Measurements from ENCODE around the gene MTREX.

- no peak for TF ChIP-seq CTCF (IDR thresholded peaks at IDR 0.05; ENCODE audit: low read depth, low read length)
- TF ChIP-seq EZH2phosphoT487 (IDR thresholded peaks at IDR 0.05; ENCODE audit: low read depth) = no peak
Observed at GRCh38 chr5:55363856-55364255, 56.1 kb downstream of the MTREX start.

Data from OCI-LY3 (cell line).